Cardiac septum (tissue), 1 donor: Measurements from ENCODE around the gene DIAPH2. TPM values are rescaled to one million over a fixed set of nuclear protein-coding genes. Genes with fewer than 3 reads are reported as not detected.

ENCODE experiments used
- DNase-seq: peaks from one replicate; pipeline ENCODE4 v3.0.0-alpha.2; 2020; ENCODE audit warnings: low spot score
- intact Hi-C: fragments of 100-400 bp; cut with DNase I; formaldehyde crosslinking; loops from one replicate; pipeline ENCODE4 v1.14.0; 2022
- long read RNA-seq: library from polyadenylated mRNA; unstranded; transcript quantifications from one replicate; pipeline ENCODE4 v2.0.0, GENCODE V29; 2021
- total RNA-seq: library from RNA; stranded (reverse); fragmentation: NEBNext Ultra II Directional; extraction: Animal tissue kit (Norgen Biotek cat#: 25700); gene quantifications from one replicate; pipeline ENCODE4 v1.2.1, GENCODE V29; 2021
- donor health status: DM: no; HTN: no; CAD: no.

Gene DIAPH2
- total RNA-seq, result 13.5 TPM
- long read RNA-seq, full-length matches to known transcripts, result 12 of 27 reads
- long read RNA-seq, partial matches to known transcripts, result 2 of 27 reads
- long read RNA-seq, other reads (novel, unspliced or antisense), result 13 of 27 reads

DNA sequence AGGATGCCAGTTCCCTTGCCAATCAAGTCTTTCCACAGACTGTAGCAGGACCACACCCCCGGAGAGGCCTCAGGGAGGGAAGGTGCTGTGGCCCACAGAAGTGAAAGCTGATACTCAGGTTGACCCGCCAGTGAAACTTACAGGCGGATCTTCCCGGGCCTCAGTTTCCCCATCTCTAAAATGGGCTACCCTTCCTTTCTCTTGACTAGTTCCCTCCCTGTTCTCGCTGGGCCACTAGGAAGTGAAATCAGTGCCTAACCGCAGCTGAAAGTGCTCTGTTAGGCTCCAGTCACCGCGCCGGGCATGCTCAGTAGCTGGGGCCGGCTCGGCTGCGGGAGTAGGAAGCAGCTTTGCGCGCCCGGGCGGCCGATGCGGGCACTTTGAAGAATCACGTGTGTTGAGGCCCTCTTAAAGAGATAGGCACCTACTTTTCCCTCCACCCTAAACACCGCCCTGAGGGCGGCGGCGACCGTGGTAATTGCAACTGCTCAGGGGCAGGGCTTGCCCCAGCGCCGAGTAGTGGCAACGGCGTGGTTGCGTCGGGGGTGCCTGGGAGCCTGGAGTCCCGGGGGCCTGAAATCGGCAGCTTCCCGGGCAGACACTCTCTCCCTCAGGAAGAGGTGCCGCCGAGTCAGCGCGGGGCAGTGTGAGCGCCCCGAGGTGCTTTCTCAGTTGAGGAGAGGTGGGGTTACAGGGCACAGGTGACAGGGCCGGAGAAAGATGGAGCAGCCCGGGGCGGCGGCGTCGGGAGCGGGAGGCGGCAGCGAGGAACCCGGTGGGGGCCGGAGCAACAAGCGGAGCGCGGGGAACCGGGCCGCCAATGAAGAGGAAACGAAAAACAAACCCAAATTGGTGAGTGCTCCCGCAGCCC, at the start of gene DIAPH2:
Gene DIAPH2 (plus strand): TSS at position 504 of the 871 bp plus-strand sequence.
- intact Hi-C loops, result loop anchor here (10.0 kb wide), 1 partner anchor 250 kb away; no protein-coding TSS in a partner anchor
- DNase-seq, result peak; percentile 85

DNA sequence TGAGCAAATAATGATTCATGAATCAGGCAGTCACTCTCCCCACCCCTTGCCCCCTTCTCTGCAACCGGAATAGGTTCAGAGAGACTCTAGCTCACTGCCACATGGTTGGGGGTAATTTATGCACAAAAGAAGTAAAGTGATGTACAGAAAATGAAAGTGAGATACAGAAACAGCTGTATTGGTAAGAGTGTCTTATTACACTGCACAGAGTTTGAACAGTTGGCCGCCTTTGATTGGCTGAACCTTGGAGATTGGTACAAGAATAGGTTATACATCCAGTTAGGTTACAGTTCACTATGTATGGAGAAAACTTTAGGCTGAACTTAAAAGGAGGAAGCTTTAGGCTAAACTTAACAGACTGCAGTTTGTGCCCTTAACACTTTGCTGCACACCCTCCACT, 34.6 kb upstream of the DIAPH2 start:
- no peak for DNase-seq
- intact Hi-C loops, result no loop called here

DNA sequence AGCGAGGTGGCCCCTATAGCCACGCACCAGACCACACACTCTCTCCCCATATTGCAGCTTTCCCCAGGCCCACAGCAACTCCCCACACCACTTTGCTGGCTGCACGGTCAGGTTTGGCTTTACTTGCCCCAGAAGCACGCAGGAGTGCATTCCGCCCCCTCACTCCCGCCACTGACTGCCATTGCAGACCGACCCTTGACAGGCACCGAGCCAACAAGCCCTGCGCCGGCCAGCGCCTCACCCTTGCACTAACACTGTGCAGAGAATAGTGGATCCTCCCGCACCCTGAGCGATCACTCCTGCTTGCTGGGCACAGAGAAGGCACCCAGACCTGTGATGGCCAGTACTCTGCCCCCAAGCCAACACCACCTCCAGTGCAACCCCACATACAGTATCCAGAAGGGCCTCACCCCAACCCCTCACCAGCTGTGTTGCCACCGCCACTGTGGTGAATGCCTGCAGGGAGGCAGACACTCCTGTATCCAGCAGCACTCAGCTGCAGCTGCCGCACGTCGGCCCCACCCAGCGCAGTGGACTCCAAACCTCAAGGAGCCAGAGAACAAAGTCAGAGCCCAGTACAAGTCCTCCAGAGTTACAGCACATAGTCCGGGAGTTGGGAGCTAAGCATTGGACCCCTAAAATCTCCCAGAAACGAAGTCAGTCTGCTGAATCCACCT, 28.6 kb upstream of the DIAPH2 start:
- DNase-seq, result no peak
- intact Hi-C loops, result no loop called here

DNA sequence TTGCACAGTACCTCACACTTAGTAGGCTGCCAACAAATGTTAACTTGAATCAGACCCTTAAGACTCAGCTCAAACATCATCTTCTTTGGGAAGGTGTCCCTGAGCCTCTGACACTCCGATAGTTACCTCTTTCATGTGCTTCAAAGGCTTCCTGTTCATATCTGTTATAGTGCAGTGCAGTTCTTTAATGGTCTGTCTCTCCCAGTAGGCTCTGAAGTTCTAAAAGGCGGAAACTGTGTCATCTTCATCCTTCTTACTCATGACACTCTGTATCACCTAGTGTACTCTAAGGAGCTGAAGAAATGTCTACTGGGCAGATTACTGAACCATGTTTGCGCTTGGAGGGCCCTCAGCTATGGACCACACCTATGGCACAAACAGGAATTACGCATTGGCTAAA, 2.1 kb upstream of the DIAPH2 start:
- intact Hi-C loops, result loop anchor here (10.0 kb wide), 1 partner anchor 248 kb away; no protein-coding TSS in a partner anchor
- DNase-seq, result no peak

DNA sequence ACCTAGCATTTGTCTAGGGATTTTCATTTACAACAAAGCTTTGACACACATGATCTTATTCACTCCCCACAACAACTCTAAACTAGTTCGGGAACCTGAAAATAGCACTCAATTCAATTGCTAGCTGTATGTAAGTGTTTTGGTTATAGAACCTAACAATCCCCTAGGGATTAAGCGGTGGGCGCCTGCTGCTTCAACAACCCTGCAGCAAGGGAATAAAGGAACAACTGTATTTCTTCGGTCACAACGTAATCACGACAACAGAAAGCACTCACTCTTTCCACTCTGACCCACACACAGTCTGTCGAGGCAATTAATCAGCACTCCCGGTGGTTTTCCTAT, 674 bp upstream of the DIAPH2 start:
- intact Hi-C loops, result loop anchor here (10.0 kb wide), 1 partner anchor 249 kb away; no protein-coding TSS in a partner anchor
- no peak for DNase-seq

DNA sequence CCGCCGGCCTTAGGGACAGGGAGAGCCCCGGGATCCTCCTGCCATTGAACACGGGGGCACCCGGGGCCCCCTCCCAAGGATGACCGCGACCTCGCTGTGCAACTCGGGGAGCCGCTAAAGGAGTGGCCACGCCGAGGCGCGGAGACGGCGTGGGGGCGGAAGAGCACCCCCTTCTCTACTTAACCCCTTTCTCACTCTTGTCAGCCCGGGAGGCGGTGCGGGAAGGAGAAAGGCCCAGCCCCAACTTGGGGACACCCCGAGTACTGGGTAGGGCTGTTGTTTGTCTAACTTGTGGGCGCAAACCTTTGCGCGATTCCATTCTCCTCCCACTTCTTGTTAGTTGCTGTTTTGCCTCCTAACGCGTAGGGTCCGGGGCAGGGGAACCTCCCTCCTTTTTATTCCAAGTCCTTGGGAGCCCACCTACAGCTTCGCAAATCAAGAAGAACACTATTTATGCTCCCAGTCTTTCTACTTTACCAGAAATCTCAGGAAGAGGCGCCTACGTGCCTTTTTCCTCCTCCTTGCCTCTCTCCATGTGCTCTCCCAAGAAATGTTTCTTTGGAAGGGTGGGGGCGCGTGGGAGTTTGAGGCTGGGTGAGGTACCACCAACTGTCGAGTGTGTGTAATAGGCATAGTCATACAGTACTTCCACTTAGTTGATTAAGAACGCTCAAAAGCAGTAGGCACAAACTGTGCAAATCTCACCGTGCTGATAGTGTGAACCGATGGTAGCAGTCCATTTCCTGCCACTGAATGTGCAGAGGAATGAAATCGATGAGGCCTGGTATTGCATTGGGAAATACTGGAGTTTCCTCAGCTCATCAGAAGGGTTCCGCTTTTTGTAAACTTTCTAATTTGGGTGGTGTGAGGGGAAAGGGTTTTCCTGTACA, 813 bp downstream of the DIAPH2 start:
- intact Hi-C loops, result loop anchor here (10.0 kb wide), 1 partner anchor 251 kb away; no protein-coding TSS in a partner anchor
- DNase-seq, result no peak

DNA sequence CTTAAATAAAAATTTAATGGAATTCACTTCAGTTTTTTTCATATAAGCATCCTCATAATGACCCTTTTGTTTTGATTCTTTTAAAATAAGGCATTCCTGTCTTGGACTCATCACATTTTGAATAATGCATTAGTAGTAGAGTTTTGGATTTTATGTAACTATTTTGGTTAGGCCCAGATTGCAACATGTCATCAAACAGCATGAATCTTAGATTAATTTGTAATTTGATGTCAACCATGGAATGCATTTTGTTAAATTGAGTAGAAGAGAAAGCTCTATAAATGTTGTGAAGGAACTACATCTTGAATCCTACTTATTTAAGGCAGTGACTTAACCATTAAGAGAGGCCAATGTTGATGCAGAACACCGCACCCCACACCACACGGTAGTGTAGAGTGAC, 3.1 kb downstream of the DIAPH2 start:
- intact Hi-C loops, result loop anchor here (10.0 kb wide), 1 partner anchor 253 kb away; no protein-coding TSS in a partner anchor
- no peak for DNase-seq

DNA sequence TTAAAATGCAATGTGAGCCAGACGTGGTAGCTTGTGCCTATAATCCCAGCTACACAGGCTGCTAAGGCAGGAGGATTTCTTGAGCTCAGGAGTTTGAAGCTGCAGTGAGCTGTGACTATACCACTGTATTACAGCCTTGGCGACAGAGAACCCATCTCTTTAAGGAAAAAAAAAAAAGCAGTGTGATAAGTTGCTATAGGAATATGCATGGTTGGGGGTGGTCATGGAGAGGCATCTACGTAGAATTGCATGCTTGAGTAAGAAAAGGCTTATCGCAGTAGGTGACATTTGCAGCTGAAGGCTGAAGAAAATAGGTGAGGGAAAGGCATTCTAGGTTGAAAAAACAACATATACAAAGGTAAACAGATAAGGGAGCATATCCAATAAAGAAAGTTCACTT, 4.1 kb downstream of the DIAPH2 start:
- no peak for DNase-seq
- intact Hi-C loops, result loop anchor here (10.0 kb wide), 1 partner anchor 254 kb away; no protein-coding TSS in a partner anchor

DNA sequence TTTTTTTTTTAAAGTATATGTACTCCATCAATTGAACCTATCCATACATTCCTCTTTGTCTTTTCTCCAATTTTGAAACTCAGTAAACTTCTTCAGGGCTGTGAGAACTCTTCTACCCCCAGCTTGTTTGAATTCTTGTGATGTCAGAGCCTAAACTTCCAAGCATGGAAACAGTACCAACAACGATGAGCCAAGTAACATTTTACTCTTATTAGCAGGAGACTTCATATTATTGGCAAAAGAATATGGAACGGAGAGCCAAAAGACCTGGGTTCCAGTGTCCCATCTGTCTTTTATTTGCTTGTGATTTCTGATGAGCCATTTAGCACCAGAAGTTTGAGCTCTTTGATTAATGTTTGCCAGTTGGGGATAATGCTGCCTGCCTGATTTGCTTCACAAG, 5.3 kb downstream of the DIAPH2 start:
- DNase-seq, result no peak
- intact Hi-C loops, result loop anchor here (10.0 kb wide), 1 partner anchor 255 kb away; no protein-coding TSS in a partner anchor

DNA sequence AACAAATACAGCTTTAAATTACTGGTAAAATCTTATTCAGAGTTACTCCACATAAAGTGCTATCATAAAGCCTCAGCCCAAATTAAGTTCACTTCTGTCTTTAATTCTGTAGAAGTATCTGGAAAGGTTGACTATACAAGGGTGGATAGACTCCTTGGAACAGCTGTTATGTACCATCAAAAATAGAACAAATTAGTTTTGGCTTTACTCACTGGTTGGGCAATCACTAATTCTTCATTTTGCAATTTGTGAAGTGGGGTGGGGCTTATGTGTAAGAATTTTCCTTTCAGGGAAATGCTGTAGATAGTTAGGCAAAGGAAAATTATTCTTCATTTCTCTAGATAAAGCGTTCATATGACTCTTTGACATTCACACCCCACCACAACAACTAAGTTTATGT, 7.8 kb downstream of the DIAPH2 start:
- no peak for DNase-seq
- intact Hi-C loops, result no loop called here

DNA sequence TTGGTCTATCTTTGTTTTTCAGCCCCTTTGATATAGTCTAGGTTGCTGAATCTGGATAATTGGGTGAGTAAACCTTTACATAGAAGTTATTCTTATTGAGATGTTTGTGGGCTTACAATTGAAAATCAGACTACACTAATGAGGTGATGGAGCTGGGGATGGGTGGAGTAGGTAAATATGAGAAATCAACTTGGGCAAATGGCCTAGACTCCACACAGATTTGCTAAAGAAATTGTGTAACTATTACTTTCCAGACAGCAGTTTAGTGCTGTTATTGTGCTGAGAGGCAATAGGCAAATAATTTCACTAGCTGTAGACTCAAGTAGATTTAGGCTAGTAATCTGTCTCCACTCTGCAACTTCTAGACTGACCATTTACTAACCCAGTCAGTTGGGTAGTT, 8.2 kb downstream of the DIAPH2 start:
- no peak for DNase-seq
- intact Hi-C loops, result no loop called here

DNA sequence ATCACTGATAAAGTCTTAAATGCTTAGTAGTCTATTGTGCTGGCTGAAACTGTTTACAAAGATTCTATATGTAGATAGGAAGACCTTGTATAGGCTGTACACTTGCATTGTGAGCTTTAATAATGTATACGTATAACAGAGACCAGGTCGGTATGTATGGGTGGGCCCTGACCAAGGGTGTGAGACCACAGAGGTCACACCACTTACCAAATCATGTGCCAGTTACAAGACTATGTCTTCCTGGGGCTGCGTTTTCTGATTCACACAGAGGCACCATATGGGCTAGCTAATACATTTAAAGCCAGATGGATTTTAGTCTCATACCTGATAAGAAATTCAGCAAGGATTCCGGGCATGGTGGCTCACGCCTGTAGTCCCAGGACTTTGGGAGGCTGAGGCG, 8.8 kb downstream of the DIAPH2 start:
- intact Hi-C loops, result no loop called here

DNA sequence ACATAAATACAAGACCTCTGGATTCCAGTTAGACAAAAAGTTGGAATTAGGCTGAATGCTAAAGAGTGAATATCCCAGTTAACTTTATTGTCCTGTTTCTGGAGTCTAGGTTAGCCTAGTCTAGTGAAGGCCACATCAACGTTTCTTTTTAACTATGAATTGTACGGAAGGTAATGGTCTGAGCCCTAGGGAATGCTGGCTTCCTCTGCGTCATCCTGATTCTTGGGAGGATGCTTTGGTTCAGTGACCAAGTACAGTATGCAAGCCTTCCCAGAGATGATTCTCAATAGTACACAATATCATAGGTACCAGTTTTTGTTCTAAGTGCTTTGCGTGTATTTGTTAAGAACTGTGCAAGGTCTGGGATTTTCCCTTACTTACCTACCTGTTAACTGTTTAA, 11.8 kb downstream of the DIAPH2 start:
- DNase-seq, result no peak

More for the DNA sequence above, 8.8 kb downstream of the DIAPH2 start:
- DNase-seq, result no peak

DNA sequence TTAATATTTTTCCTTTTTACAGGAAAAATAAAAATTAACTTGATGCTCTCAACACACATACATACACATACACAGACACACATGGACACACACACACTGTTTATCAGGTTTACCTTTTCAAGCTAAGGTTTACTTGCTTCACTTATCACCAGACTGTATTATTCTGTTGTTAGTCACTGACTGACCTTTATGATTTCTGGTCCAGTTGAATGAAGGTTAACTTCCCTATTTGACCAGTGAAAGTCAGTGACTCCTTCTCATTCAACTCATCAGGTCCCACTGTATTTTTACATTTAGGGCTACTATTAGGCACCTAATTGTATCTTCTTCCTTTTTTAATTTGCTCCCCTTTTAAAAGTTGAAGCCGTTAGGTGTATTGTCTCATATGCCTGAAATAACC, 16.0 kb downstream of the DIAPH2 start:
- intact Hi-C loops, result no loop called here
- DNase-seq, result no peak

More for the DNA sequence above, 11.8 kb downstream of the DIAPH2 start:
- intact Hi-C loops, result no loop called here

DNA sequence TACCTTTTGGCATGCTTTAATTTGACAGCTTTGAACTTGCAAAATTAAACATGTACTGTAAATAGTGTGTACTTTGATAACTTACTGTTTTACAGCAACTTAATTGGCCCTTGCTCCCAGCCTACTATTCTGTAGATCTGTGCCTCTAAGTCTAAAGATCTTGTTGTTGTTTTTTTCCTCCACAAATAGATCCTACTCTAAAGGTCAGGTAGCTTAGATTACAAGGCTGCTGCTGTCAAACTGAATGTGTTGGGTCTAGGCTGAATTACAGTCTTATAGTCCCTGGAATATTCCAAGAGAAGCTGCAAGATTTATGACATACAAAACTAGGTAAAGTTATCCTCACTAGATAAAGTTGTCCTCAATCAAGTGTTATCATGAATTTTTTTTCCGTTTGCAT, 18.7 kb downstream of the DIAPH2 start:
- DNase-seq, result no peak
- intact Hi-C loops, result no loop called here

DNA sequence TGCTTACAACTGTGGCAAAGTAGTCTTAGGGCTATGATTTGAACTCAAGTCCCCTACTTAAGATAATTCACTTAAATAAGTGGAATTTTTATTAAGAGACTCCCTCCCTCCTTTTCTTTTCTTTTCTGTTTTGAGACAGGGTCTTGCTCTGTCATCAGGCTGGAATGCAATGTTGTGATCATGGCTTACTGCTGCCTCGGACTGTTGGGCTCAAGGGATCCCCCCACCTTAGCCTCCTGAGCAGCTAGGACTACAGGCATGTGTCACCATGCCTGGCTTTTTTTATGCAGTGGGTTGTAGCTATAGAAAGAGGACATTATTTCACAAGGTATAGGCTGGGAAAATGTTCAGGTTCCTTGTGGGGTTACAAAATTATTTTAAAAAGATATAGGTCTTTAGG, 19.2 kb downstream of the DIAPH2 start:
- no peak for DNase-seq
- intact Hi-C loops, result no loop called here

DNA sequence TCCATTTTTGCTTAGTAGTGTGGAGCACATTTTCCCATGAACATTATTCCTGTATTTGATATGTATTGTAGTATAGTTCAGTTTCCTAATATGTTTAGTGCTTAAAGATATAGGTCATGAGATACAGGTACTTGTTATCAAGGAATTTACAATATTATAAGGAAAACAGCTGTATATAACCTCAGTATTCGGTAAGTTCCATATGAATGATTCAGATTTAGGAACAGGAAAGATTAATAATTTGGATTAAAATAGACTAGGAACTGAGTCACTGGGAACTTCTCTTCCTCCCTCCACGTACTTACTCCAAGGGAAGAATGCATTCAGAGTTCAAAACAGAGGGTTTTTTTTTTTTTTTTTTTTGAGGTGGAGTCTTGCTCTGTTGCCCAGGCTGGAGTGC, 20.0 kb downstream of the DIAPH2 start:
- intact Hi-C loops, result no loop called here
- DNase-seq, result no peak

DNA sequence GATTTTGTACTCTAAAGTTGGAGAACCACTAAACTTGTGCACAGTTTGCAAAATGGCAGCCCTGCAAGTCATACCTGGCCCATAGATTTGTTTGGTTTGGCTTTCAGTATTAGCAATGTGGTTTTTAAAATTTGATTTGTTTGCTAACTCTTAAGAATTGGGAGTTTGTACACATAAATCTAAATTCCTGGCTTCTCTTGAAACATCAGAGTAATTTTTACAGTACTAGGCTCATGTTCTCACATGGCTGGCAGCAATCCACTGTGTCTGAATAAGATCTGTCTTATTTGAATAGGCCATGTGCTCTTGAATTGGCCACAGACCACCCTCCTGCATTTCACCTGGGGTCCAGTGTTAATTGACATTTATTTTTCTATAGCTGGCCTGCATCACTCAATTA, 21.3 kb downstream of the DIAPH2 start:
- DNase-seq, result no peak
- intact Hi-C loops, result no loop called here

DNA sequence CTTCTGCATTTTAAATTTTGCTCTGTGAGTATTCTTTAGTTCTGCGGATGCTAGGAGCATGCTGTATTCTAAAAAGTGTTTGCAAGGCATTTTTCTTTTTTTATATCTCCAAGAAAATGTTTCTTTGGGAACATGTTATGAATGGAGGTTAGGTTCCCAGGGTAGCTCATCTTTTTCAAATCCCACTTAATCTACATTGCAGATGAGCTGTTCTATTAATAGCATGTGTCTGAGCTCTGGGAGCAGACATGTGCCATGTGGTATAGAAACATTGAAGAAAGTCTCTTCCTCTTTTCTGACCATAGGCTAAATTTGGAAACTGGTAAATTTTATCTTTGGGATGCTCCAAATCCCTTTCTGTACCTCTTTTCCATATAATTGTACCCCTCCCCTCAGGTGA, 23.2 kb downstream of the DIAPH2 start:
- intact Hi-C loops, result no loop called here
- DNase-seq, result no peak

DNA sequence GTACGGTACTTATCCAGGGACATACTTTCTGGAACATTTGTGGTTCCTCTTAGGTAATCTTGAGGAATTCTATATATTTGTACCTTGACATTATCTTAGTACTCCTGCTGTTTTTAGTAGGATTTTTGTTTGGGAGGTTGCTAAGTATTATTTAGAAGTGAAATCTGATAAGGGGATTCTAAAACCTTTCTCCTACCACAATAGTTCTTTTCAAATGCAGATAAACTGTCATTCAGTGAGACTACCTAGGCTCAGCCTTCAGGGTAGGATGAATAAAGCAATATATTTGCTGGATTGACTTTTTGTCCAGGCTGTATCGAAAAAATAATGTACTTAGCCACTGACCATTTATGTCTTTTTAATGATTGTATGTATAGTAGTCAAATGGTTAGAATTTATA, 25.4 kb downstream of the DIAPH2 start:
- intact Hi-C loops, result no loop called here
- DNase-seq, result no peak
